HepG2 (cell line): ENCODE measurements around the gene PCBP1.

Source experiments
- ATAD3A ChIP-seq: sonication (generic); formaldehyde crosslinking; IDR thresholded peaks from 2 replicates; pipeline ENCODE4 v1.4.0; 2020; ENCODE audit warnings: missing genetic modification reagents
- CHCHD3 ChIP-seq: sonication (generic); formaldehyde crosslinking; IDR thresholded peaks from 2 replicates; pipeline ENCODE4 v1.8.0; 2022; ENCODE audit warnings: mild to moderate bottlenecking, missing genetic modification reagents, moderate library complexity
- DBP ChIP-seq: sonication (generic); formaldehyde crosslinking; IDR thresholded peaks from 2 replicates; pipeline ENCODE4 v1.4.0; 2020; ENCODE audit warnings: missing genetic modification reagents; ENCODE audit errors: not compliant biosample characterization
- DDIT3 ChIP-seq: sonication (generic); formaldehyde crosslinking; IDR thresholded peaks from 2 replicates; pipeline ENCODE4 v1.4.0; 2020; ENCODE audit warnings: mild to moderate bottlenecking, missing genetic modification reagents
- HOXA7 ChIP-seq: sonication (generic); formaldehyde crosslinking; IDR thresholded peaks from 2 replicates; pipeline ENCODE4 v1.8.1; 2022; ENCODE audit warnings: mild to moderate bottlenecking, missing genetic modification reagents, moderate library complexity
- POLR2A ChIP-seq, 2 experiments: IDR thresholded peaks; 2 replicates each; pipeline ENCODE4 v1.6.1; 2011; ENCODE audit warnings: low read depth in 2 of 2, low read length in 2 of 2, mild to moderate bottlenecking in 1 of 2, moderate library complexity in 1 of 2; ENCODE audit not compliant: insufficient read depth in 1 of 2
- SCMH1 ChIP-seq: sonication (generic); formaldehyde crosslinking; IDR thresholded peaks from 2 replicates; pipeline ENCODE4 v1.9.0; 2021; ENCODE audit warnings: missing genetic modification reagents, mild to moderate bottlenecking, borderline replicate concordance

- TF ChIP-seq DDIT3 (CRISPR knock-in tag) (no peak), POLR2A (IDR thresholded peaks at IDR 0.05; ENCODE audit: insufficient read depth in 1 of 2, low read depth in 2 of 2, low read length in 2 of 2) (no peak), ATAD3A (CRISPR knock-in tag) (no peak), DBP (no peak), SCMH1 (CRISPR knock-in tag) (no peak), CHCHD3 (CRISPR knock-in tag) (no peak), HOXA7 (no peak)
Observed at GRCh38 chr2:70098032-70098431, 10.8 kb downstream of the PCBP1 start.
